ENCODE measurements around the gene PMS2. TPM values are rescaled to one million over a fixed set of nuclear protein-coding genes. Genes with fewer than 3 reads are reported as not detected.
A peak's percentile ranks its signal among the peaks of the same experiment; 100 is the strongest.
"Not testable (repeated sequence)": the region's sequence is repeated elsewhere in the genome, so short reads cannot be mapped to it uniquely, and the experiment has no call there.

PMS2 gene
- total RNA-seq, 1 donor from 2014 or later, result 35.8 TPM

DNA sequence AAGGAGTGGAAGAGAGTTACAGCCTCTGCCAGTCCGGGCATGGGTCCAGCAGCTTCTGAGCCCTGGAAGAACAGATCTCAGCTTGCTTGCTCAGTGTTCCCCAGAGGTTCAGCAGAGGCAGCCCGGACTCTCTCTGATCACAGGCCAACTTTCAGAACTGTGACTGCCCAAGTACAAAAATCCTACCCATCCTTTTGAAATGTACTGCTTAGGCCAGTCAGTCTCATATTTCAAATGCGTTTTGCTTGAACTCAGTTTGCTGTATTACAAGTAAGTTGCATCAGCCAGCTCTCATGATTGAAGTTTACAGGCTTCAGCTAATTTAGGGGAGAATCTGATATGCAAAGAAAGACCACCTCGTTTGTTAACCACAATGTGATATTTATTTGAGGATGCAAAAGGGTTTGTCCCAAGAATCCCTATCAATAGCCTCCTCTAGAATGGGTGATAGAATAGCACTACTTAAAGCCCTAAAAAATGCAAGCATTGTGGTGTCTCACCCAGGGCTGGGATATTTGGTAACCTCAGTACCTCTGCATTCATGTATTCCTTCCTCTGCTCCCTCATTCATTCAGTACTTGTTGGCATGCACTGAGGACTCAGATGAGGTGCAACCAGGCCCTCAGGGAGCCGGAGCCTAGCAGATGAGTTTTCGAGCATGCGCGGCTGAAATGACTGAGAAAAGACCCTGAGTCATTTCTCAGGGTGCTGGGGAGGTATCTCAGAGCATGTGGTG lies 7.2 kb upstream of the PMS2 start:
- Histone ChIP-seq H3K9ac (no peak overlapping the region), H2AFZ (replicated peaks) (no peak overlapping the region), H3K4me3 (no peak overlapping the region), H3K27me3 (no peaks in the 10 kb centered on the region), H3K36me3 (no peaks in the 10 kb centered on the region), H3K79me2 (ENCODE audit: low read depth) (peaks cover 42% of the 10 kb centered on the region), H3K9me3 (ENCODE audit: low read depth) (no peaks in the 10 kb centered on the region), H3K27ac (no peak overlapping the region), H3K4me1 (no peaks in the 10 kb centered on the region), H3K4me2 (no peak overlapping the region), H3F3A (ENCODE audit: low read depth) (no peaks in the 10 kb centered on the region), H4K20me1 (ENCODE audit: low read depth) (no peaks in the 10 kb centered on the region)
- DNase-seq (ENCODE audit: low spot score), result no peak
- Mint-ChIP-seq H3K4me1 (no peaks in the 10 kb centered on the region), H3K27ac (no peak overlapping the region), H3K9me3 (no peaks in the 10 kb centered on the region), H3K4me3 (no peak overlapping the region), H3K36me3 (peaks cover 29% of the 10 kb centered on the region), H3K27me3 (ENCODE audit: insufficient read depth, low read depth) (peaks cover 2% of the 10 kb centered on the region)
- no peak for TF ChIP-seq EZH2 (IDR thresholded peaks at IDR 0.05)

DNA sequence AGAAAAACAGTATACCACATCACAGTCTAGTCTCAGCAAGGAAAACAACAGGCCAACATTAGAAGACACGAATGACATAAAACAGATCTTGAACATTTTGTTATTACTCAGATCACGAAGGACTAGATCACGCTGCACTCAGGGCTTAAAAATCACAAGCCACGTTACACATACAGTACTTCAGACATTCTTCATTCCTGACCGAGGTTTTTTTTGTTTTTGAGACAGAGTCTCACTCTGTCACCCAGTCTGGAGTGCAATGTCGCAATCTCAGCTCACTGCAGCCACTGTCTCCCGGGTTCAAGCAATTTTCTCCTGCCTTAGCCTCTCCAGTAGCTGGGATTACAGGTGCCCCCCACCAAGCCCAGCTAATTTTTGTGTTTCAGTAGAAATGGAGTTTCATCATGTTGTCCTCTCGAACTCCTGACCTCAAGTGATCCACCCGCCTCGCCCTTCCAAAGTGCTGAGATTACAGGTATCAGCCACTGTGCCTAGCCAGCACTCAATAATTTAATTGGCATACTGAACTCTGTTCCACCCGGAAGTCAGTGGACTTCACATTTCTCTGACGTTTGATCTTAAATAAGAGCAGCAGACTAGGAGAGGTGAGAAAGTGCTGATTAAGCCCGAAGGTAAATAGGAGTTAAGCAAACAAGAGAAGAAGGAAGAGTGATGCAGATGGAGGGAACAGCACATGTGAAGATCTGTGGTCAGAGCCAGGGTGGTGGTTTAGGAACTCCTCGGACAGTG lies 3.7 kb upstream of the PMS2 start:
- Histone ChIP-seq H3K9ac (no peak overlapping the region), H3K4me3 (no peak overlapping the region), H3K27me3 (no peaks in the 10 kb centered on the region), H3K4me1 (peaks cover 5% of the 10 kb centered on the region), H3F3A (ENCODE audit: low read depth) (peaks cover 16% of the 10 kb centered on the region), H3K79me2 (ENCODE audit: low read depth) (peaks cover 71% of the 10 kb centered on the region), H4K20me1 (ENCODE audit: low read depth) (no peaks in the 10 kb centered on the region), H3K36me3 (no peaks in the 10 kb centered on the region), H3K4me2 (no peak overlapping the region), H3K27ac (no peak overlapping the region), H3K9me3 (ENCODE audit: low read depth) (no peaks in the 10 kb centered on the region), H2AFZ (replicated peaks) (no peak overlapping the region)
- TF ChIP-seq, protein P1, sequence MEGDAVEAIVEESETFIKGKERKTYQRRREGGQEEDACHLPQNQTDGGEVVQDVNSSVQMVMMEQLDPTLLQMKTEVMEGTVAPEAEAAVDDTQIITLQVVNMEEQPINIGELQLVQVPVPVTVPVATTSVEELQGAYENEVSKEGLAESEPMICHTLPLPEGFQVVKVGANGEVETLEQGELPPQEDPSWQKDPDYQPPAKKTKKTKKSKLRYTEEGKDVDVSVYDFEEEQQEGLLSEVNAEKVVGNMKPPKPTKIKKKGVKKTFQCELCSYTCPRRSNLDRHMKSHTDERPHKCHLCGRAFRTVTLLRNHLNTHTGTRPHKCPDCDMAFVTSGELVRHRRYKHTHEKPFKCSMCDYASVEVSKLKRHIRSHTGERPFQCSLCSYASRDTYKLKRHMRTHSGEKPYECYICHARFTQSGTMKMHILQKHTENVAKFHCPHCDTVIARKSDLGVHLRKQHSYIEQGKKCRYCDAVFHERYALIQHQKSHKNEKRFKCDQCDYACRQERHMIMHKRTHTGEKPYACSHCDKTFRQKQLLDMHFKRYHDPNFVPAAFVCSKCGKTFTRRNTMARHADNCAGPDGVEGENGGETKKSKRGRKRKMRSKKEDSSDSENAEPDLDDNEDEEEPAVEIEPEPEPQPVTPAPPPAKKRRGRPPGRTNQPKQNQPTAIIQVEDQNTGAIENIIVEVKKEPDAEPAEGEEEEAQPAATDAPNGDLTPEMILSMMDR (IDR thresholded peaks at IDR 0.05), result no peak
- TF ChIP-seq EZH2phosphoT487 (IDR thresholded peaks at IDR 0.05) (no peak), EZH2 (IDR thresholded peaks at IDR 0.05) (no peak)
- no peak overlapping the region for H3K27ac Mint-ChIP-seq
- no peaks in the 10 kb centered on the region for H3K9me3 Mint-ChIP-seq
- peaks cover 11% of the 10 kb centered on the region for H3K4me1 Mint-ChIP-seq
- H3K27me3 Mint-ChIP-seq (ENCODE audit: insufficient read depth, low read depth), result peaks cover 2% of the 10 kb centered on the region
- H3K4me3 Mint-ChIP-seq, result no peak overlapping the region
- H3K36me3 Mint-ChIP-seq, result peaks cover 13% of the 10 kb centered on the region
- DNase-seq (ENCODE audit: low spot score), result no peak

DNA sequence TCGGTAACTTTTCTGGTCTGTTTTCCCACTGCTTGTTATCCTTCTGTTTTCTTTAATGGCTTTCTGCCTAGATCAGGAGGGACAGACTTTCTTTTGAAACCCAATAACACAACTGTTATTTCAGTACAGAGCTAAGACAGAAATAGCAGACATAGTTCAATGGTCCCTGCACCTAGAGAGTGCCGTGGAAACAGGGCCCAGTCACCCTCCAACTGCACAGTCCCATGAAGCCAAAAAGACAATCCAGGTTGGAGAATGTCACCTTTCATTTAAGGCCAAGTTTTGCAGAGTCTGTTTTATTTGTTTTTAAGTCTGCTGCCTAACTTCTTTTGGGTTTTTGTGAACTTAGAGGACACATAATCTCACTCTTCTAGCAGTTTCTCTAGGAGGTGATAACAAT lies 2.7 kb upstream of the PMS2 start:
- Mint-ChIP-seq H3K4me1 (peaks cover 15% of the 10 kb centered on the region), H3K36me3 (peaks cover 9% of the 10 kb centered on the region), H3K9me3 (no peaks in the 10 kb centered on the region), H3K4me3 (no peak overlapping the region), H3K27me3 (ENCODE audit: insufficient read depth, low read depth) (peaks cover 2% of the 10 kb centered on the region), H3K27ac (no peak overlapping the region)
- no peaks in the 10 kb centered on the region for H3K36me3 ChIP-seq
- no peaks in the 10 kb centered on the region for H3K9me3 ChIP-seq (ENCODE audit: low read depth)
- no peaks in the 10 kb centered on the region for H3K27me3 ChIP-seq
- H3K4me2 ChIP-seq, result no peak overlapping the region
- no peaks in the 10 kb centered on the region for H4K20me1 ChIP-seq (ENCODE audit: low read depth)
- no peak overlapping the region for H2AFZ ChIP-seq (replicated peaks)
- H3K4me1 ChIP-seq, result peaks cover 5% of the 10 kb centered on the region
- H3K79me2 ChIP-seq (ENCODE audit: low read depth), result peaks cover 81% of the 10 kb centered on the region
- peaks cover 16% of the 10 kb centered on the region for H3F3A ChIP-seq (ENCODE audit: low read depth)
- DNase-seq (ENCODE audit: low spot score), result no peak
- no peak overlapping the region for H3K4me3 ChIP-seq
- TF ChIP-seq, protein P1 (IDR thresholded peaks at IDR 0.05), result no peak
- TF ChIP-seq EZH2phosphoT487 (IDR thresholded peaks at IDR 0.05) (no peak), EZH2 (IDR thresholded peaks at IDR 0.05) (no peak)
- no peak overlapping the region for H3K9ac ChIP-seq
- H3K27ac ChIP-seq, result no peak overlapping the region

DNA sequence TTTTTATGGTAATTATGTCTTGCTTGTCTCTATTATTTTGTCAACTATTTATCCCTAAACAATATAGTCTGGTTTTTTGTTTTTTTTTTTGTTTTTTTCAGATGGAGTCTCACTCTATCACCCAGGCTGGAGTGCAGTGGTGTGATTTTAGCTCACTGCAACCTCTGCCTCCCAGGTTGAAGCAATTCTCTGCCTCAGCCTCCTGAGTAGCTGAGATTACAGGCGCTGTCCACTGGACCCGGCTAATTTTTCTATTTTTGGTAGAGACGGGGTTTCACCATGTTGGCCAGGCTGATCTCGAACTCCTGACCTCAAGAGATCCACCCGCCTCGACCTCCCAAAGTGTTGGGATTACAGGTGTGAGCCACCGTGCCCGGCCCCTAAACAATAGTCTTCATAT lies 1.5 kb upstream of the PMS2 start:
- H3K27ac ChIP-seq; H3K9me3 ChIP-seq (ENCODE audit: low read depth); H3K27ac Mint-ChIP-seq; H4K20me1 ChIP-seq (ENCODE audit: low read depth); H3K9ac ChIP-seq; H3K9me3 Mint-ChIP-seq; H2AFZ ChIP-seq (replicated peaks); H3K27me3 Mint-ChIP-seq (ENCODE audit: insufficient read depth, low read depth); H3K36me3 ChIP-seq; H3K27me3 ChIP-seq; DNase-seq (ENCODE audit: low spot score); H3K4me1 ChIP-seq: not testable (repeated sequence)
- H3K36me3 Mint-ChIP-seq, result peaks cover 12% of the 10 kb centered on the region
- H3K4me3 Mint-ChIP-seq, result peak overlapping the region; percentile 91
- Histone ChIP-seq H3K79me2 (ENCODE audit: low read depth) (peaks cover 86% of the 10 kb centered on the region), H3F3A (ENCODE audit: low read depth) (peaks cover 16% of the 10 kb centered on the region), H3K4me2 (peak overlapping the region; percentile 71), H3K4me3 (peak overlapping the region; percentile 65)
- H3K4me1 Mint-ChIP-seq, result peaks cover 15% of the 10 kb centered on the region

DNA sequence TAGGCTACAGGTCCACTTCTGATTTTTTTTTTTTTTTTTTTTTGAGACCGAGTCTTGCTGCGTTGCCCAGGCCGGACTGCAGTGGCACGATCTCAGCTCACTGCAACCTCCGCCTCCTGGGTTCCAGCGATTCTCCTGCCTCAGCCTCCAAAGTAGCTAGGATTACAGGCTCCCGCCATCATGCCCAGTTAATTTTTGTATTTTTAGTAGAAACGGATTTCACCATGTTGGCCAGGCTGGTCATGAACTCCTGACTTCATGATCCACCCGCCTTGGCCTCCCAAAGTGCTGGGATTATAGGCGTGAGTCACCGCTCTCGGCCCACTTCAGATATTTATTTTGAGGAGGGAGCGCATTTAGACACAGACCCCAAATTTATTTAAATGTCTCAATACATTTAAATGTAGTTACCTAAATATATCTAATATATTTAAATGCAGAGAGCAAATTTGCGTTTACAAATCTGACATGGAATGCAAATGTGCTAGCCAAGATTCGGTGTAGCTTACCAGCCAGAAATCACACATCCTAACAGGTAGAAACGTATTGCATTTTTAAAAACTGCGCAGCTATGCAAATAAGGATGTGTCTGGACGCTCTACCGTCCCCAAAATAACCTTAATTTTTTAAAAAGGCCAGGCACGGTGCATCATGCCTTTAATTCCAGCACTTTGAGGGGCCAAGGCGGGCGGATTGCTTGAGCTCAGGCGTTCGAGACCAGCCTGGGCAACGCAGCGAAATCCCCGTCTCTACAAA lies 836 bp downstream of the PMS2 start:
- Mint-ChIP-seq H3K4me3 (peak overlapping the region; percentile 92), H3K4me1 (peaks cover 15% of the 10 kb centered on the region)
- not testable (repeated sequence) for H3K9me3 Mint-ChIP-seq; DNase-seq (ENCODE audit: low spot score); H3K27me3 ChIP-seq; H3K36me3 Mint-ChIP-seq; H3K36me3 ChIP-seq; H3K4me1 ChIP-seq; H4K20me1 ChIP-seq (ENCODE audit: low read depth); H3K27me3 Mint-ChIP-seq (ENCODE audit: insufficient read depth, low read depth); H3K27ac Mint-ChIP-seq; H3K9me3 ChIP-seq (ENCODE audit: low read depth); H2AFZ ChIP-seq (replicated peaks)
- Histone ChIP-seq H3K4me2 (peak overlapping the region; percentile 82), H3F3A (ENCODE audit: low read depth) (peaks cover 16% of the 10 kb centered on the region), H3K79me2 (ENCODE audit: low read depth) (peaks cover 64% of the 10 kb centered on the region), H3K9ac (peak overlapping the region; percentile 76), H3K27ac (peak overlapping the region; percentile 76), H3K4me3 (peak overlapping the region; percentile 65)
